Endothelial cell of umbilical vein (primary cell): Measurements from ENCODE around the gene THBS3. TPM values are rescaled to one million over a fixed set of nuclear protein-coding genes. Genes with fewer than 3 reads are reported as not detected.

ENCODE experiments used
- Bru-seq: library from RNA; stranded (reverse); fragments of 400-500 nt; gene quantifications from one replicate; lab custom pipeline; 2021; lab: Mats Ljungman, UMichigan
- BruChase-seq, 2 experiments: library from RNA; stranded (reverse); fragments of 400-500 nt; gene quantifications; one replicate each; lab custom pipeline; 2021; lab: Mats Ljungman, UMichigan
- BruUV-seq: library from RNA; stranded (reverse); fragments of 400-500 nt; replicated peaks from 2 replicates; lab custom pipeline; 2021; lab: Mats Ljungman, UMichigan
- CTCF ChIA-PET: fragments of 300-600, 350-600 bp; sonication (Branson Sonifier 250); formaldehyde crosslinking; loops from one replicate; lab custom pipeline; 2021; ENCODE audit warnings: antibody characterized with exemption, inconsistent platforms; lab: Charles Lee
- POLR2A ChIA-PET: fragments of 300-600, 350-600 bp; sonication (Branson Sonifier 250); formaldehyde crosslinking; loops from one replicate; lab custom pipeline; 2021; ENCODE audit warnings: antibody characterized with exemption, inconsistent platforms; lab: Charles Lee
- DNase-seq: peaks from one replicate; pipeline ENCODE4 v3.0.0-alpha.2; 2011; ENCODE audit warnings: low read depth, low spot score
- FAIRE-seq: peaks from 2 replicates; lab custom pipeline; 2011; peaks lifted over from hg19 to GRCh38; lab: Jason Lieb, UNC
- H2AFZ ChIP-seq: 2 replicates; pipeline ENCODE4 v1.6.0; 2012; ENCODE audit warnings: low read depth, low read length, control low read depth, inconsistent platforms
- H3K27ac ChIP-seq: 2 replicates; pipeline ENCODE4 v1.5.1; 2011; ENCODE audit warnings: low read depth, mild to moderate bottlenecking, control low read depth, low read length, moderate library complexity; ENCODE audit not compliant: insufficient read depth
- H3K27me3 ChIP-seq, 2 experiments: 2 replicates each; pipeline versions ENCODE4 v1.6.0 to v1.6.1; 2011; ENCODE audit warnings: low read length in 2 of 2, mixed read lengths in 1 of 2; ENCODE audit not compliant: control insufficient read depth in 2 of 2, insufficient read depth in 2 of 2
- H3K36me3 ChIP-seq, 2 experiments: 2 replicates in 1 of 2; 3 replicates in 1 of 2; pipeline ENCODE4 v1.5.1; 2011; ENCODE audit warnings: low read length in 2 of 2, mild to moderate bottlenecking in 1 of 2, moderate library complexity in 1 of 2; ENCODE audit not compliant: control insufficient read depth in 2 of 2, insufficient read depth in 2 of 2; ENCODE audit errors: extremely low read depth in 1 of 2
- H3K4me1 ChIP-seq: 3 replicates; pipeline ENCODE4 v1.5.1; 2011; ENCODE audit warnings: mild to moderate bottlenecking, low read length; ENCODE audit not compliant: control insufficient read depth, insufficient read depth; ENCODE audit errors: extremely low read depth
- H3K4me2 ChIP-seq: 2 replicates; pipeline ENCODE4 v1.6.1; 2011; ENCODE audit warnings: low read length, control low read depth, mixed read lengths; ENCODE audit not compliant: insufficient read depth
- H3K4me3 ChIP-seq, 3 experiments: fragments of 200-600 bp in 1 of 3; sonication (generic), shearing (Covaris generic) in 1 of 3; replicated peaks in 1 of 3; 2 replicates each; pipeline ENCODE4 v1.5.1; 2011 to 2016; ENCODE audit warnings: control low read depth in 3 of 3, low read length in 3 of 3, mild to moderate bottlenecking in 2 of 3, inconsistent platforms in 1 of 3, low read depth in 1 of 3, moderate library complexity in 1 of 3; ENCODE audit not compliant: insufficient read depth in 1 of 3
- H3K79me2 ChIP-seq: 2 replicates; pipeline ENCODE4 v1.6.0; 2012; ENCODE audit warnings: low read length, inconsistent platforms; ENCODE audit not compliant: control insufficient read depth, insufficient read depth
- H3K9ac ChIP-seq: replicated peaks from 2 replicates; pipeline ENCODE3; 2011; ENCODE audit warnings: low read length, control low read depth; ENCODE audit not compliant: insufficient read depth; ENCODE audit errors: extremely low read depth
- H3K9me1 ChIP-seq: replicated peaks from 3 replicates; pipeline ENCODE4 v1.6.0; 2011; ENCODE audit warnings: mild to moderate bottlenecking, low read length; ENCODE audit not compliant: control insufficient read depth, insufficient read depth; ENCODE audit errors: extremely low read depth
- H3K9me3 ChIP-seq: replicated peaks from 2 replicates; pipeline ENCODE4 v1.5.1; 2012; ENCODE audit warnings: low read length, inconsistent platforms; ENCODE audit not compliant: control insufficient read depth, insufficient read depth
- H4K20me1 ChIP-seq: replicated peaks from 2 replicates; pipeline ENCODE3; 2011; ENCODE audit warnings: mild to moderate bottlenecking, low read length; ENCODE audit not compliant: control insufficient read depth, insufficient read depth; ENCODE audit errors: extremely low read depth
- CTCF ChIP-seq, 2 donors: IDR thresholded peaks; 1 replicate in 1 of 2; 2 replicates in 1 of 2; pipeline ENCODE4 v1.5.1; 2011; ENCODE audit warnings: low read length in 2 of 2, mild to moderate bottlenecking in 2 of 2, moderate library complexity in 2 of 2, control low read depth in 1 of 2, inconsistent platforms in 1 of 2, low read depth in 1 of 2; ENCODE audit not compliant: insufficient read depth in 1 of 2; ENCODE audit errors: extremely low read depth in 1 of 2
- EZH2 ChIP-seq: IDR thresholded peaks from 2 replicates; pipeline ENCODE4 v1.6.1; 2012; ENCODE audit warnings: borderline replicate concordance, low read depth, mild to moderate bottlenecking, moderate library complexity, low read length, inconsistent platforms; ENCODE audit not compliant: severe bottlenecking
- FOS ChIP-seq: IDR thresholded peaks from 2 replicates; pipeline ENCODE4 v1.6.1; 2011; ENCODE audit warnings: mild to moderate bottlenecking, low read length, moderate library complexity, borderline replicate concordance; ENCODE audit not compliant: insufficient read depth
- GATA2 ChIP-seq: IDR thresholded peaks from 2 replicates; pipeline ENCODE4 v1.7.0; 2011; ENCODE audit warnings: low read depth, mild to moderate bottlenecking, moderate library complexity, mixed read lengths, low read length; ENCODE audit not compliant: insufficient read length, insufficient read depth
- JUN ChIP-seq: IDR thresholded peaks from 2 replicates; pipeline ENCODE4 v1.6.1; 2011; ENCODE audit warnings: borderline replicate concordance, low read depth; ENCODE audit not compliant: insufficient read length, insufficient read depth
- MAX ChIP-seq: IDR thresholded peaks from 2 replicates; pipeline ENCODE4 v1.6.1; 2011; ENCODE audit not compliant: insufficient read depth, insufficient read length
- MYC ChIP-seq: IDR thresholded peaks from one replicate; pipeline ENCODE4 v1.6.1; 2011; ENCODE audit warnings: mild to moderate bottlenecking, low read depth, low read length
- POLR2A ChIP-seq: IDR thresholded peaks from 2 replicates; pipeline ENCODE4 v1.6.1; 2012; ENCODE audit warnings: low read depth, mild to moderate bottlenecking, control low read depth, low read length
- POLR2AphosphoS5 ChIP-seq: IDR thresholded peaks from 2 replicates; pipeline ENCODE4 v1.6.1; 2012; ENCODE audit warnings: low read depth, mild to moderate bottlenecking, control low read depth, low read length, moderate library complexity; ENCODE audit not compliant: insufficient read depth
- dilution Hi-C: fragments of 300-500 bp; cut with MboI; formaldehyde crosslinking; loops from one replicate; pipeline ENCODE4 v1.15.0; 2019; ENCODE audit warnings: low sequenced_read_pairs; ENCODE audit not compliant: extremely low pct_ligation_motif_present
- intact Hi-C: fragments of 100-400 bp; cut with micrococcal nuclease; formaldehyde crosslinking; loops from one replicate; pipeline ENCODE4 v1.10.0; 2022
- long read RNA-seq: library from polyadenylated mRNA; stranded (forward); transcript quantifications from one replicate; pipeline ENCODE4 v2.0.0, GENCODE V29; 2021
- polyA minus RNA-seq, 3 experiments: library from RNA; depleted of rRNA, polyadenylated mRNA; stranded (reverse); fragments of >200 nt; gene quantifications; 1 replicate in 1 of 3; 2 replicates in 2 of 3; pipeline ENCODE4 v1.2.3, GENCODE V29; 2011
- polyA plus RNA-seq, 4 experiments: library from polyadenylated mRNA; depleted of rRNA in 3 of 4; stranded (reverse) in 3 of 4; unstranded in 1 of 4; fragments of >200 nt; gene quantifications; 2 replicates each; pipeline versions ENCODE4 v1.2.1 to v1.2.3, GENCODE V29; 2011 to 2012; ENCODE audit warnings: missing spikeins in 1 of 4
- total RNA-seq: library from RNA; stranded (reverse); gene quantifications from 2 replicates; pipeline ENCODE4 v1.2.3, GENCODE V29; 2021

Gene THBS3
- total RNA-seq (22.4 and 23.6 TPM in 2 replicates), polyA plus RNA-seq (25.7 and 29.4 TPM in 2 replicates), polyA minus RNA-seq (30.1 and 36.1 TPM in 2 replicates), Bru-seq, nascent RNA (percentile 43 among the genes with signal in this experiment), BruChase-seq, experiment 1, labeled RNA remaining after a 6-hour chase (percentile 60 among the genes with signal in this experiment), BruChase-seq, experiment 2, labeled RNA remaining after a 2-hour chase (percentile 52 among the genes with signal in this experiment)
- 11.5 and 13.1 TPM in 2 replicates for polyA plus RNA-seq (2011; cell fraction: cytosol; rRNA removed)
- polyA plus RNA-seq (2011; cell fraction: nucleus; rRNA removed): 134 and 168 TPM in 2 replicates
- 18.6 and 32.2 TPM in 2 replicates for polyA plus RNA-seq (2012)
- 2.7 TPM for polyA minus RNA-seq (2011; cell fraction: cytosol; rRNA and poly(A)+ RNA removed)
- 23.8 and 26.1 TPM in 2 replicates for polyA minus RNA-seq (2011; cell fraction: nucleus; rRNA and poly(A)+ RNA removed)
- long read RNA-seq, partial matches to known transcripts: 0 of 16 reads
- long read RNA-seq, other reads (novel, unspliced or antisense): 11 of 16 reads

GRCh38 chr1:155207806-155208540 is at the start of gene THBS3:
Gene THBS3 (minus strand): TSS chr1:155207897. CDS start chr1:155207876, 21 bp downstream.
- H3K79me2 ChIP-seq: peaks cover 2% of the 10 kb centered on the region
- FAIRE-seq (peak; percentile 67), DNase-seq (peak; percentile 23)
- H3K9me3 ChIP-seq: no peaks in the 10 kb centered on the region
- H3K9me1 ChIP-seq: no peaks in the 10 kb centered on the region
- peak within 1 kb of the TSS; percentile 71 for H3K4me2 ChIP-seq
- ChIA-PET CTCF (interaction anchor here (1.0 to 4.3 kb wide), 11 partner anchors 8 to 440 kb away, joined by 3 to 69 read pairs (median 9); no protein-coding TSS in a partner anchor), POLR2A (interaction anchor here (0.6 to 1.3 kb wide), 2 partner anchors 10 to 68 kb away, joined by 3 to 8 read pairs; no protein-coding TSS in a partner anchor)
- H3K4me1 ChIP-seq: peaks cover 21% of the 10 kb centered on the region
- no peaks in the 10 kb centered on the region for H3K36me3 ChIP-seq
- peak within 1 kb of the TSS; percentile 58 for H2AFZ ChIP-seq
- dilution Hi-C loops (no loop called here), intact Hi-C loops (loop anchor here (1.0 to 5.0 kb wide), 6 partner anchors 15 to 384 kb away; partner anchors contain the start of gene FDPS)
- TSS peak; percentile 58 for BruUV-seq
- H3K27ac ChIP-seq: peak within 1 kb of the TSS; percentile 87
- H3K9ac ChIP-seq: peak within 1 kb of the TSS; percentile 96
- TF ChIP-seq POLR2AphosphoS5: no peak
- TF ChIP-seq EZH2: no peak
- TF ChIP-seq MYC: no peak
- no peak for TF ChIP-seq POLR2A
- no peak for TF ChIP-seq FOS
- TF ChIP-seq JUN: no peak
- no peak for TF ChIP-seq CTCF (IDR thresholded peaks at IDR 0.05; ENCODE audit: extremely low read depth in 1 of 2, insufficient read depth in 1 of 2, low read depth in 1 of 2, low read length in 2 of 2)
- no peak for TF ChIP-seq GATA2
- TF ChIP-seq MAX: no peak
- H3K27me3 ChIP-seq: no peaks in the 10 kb centered on the region
- peak within 1 kb of the TSS; percentile 30 to 92 (median 59) for H3K4me3 ChIP-seq
- no peaks in the 10 kb centered on the region for H4K20me1 ChIP-seq
